Muscle layer of duodenum (tissue), 2 donors: ENCODE measurements around the gene ZDHHC11B.
"Not testable (repeated sequence)": the region's sequence is repeated elsewhere in the genome, so short reads cannot be mapped to it uniquely, and the experiment has no call there.

Experiments used
- H3K27ac ChIP-seq: one replicate; pipeline ENCODE4 v1.7.0; 2013; ENCODE audit warnings: mild to moderate bottlenecking, low read length
- H3K27me3 ChIP-seq: one replicate; pipeline ENCODE4 v1.7.0; 2013; ENCODE audit warnings: low read depth, mild to moderate bottlenecking, control low read depth, low read length
- H3K36me3 ChIP-seq, 2 donors: one replicate each; pipeline ENCODE4 v1.7.0; 2013; ENCODE audit warnings: low read length in 2 of 2, control low read depth in 1 of 2, mild to moderate bottlenecking in 1 of 2; ENCODE audit not compliant: insufficient read depth in 2 of 2, control insufficient read depth in 1 of 2
- H3K4me1 ChIP-seq, 2 donors: one replicate each; pipeline ENCODE4 v1.7.0; 2013; ENCODE audit warnings: low read length in 2 of 2, mild to moderate bottlenecking in 2 of 2, control low read depth in 1 of 2, moderate library complexity in 1 of 2; ENCODE audit not compliant: insufficient read depth in 2 of 2, control insufficient read depth in 1 of 2
- H3K4me3 ChIP-seq, 2 donors: one replicate each; pipeline ENCODE4 v1.7.0; 2013; ENCODE audit warnings: low read length in 2 of 2, low read depth in 1 of 2, mild to moderate bottlenecking in 1 of 2
- H3K9me3 ChIP-seq, 2 donors: one replicate each; pipeline ENCODE4 v1.7.0; 2013; ENCODE audit warnings: low read length in 2 of 2, control low read depth in 1 of 2, mild to moderate bottlenecking in 1 of 2; ENCODE audit not compliant: control insufficient read depth in 1 of 2
- donor health status: healthy.

Gene ZDHHC11B, protein sequence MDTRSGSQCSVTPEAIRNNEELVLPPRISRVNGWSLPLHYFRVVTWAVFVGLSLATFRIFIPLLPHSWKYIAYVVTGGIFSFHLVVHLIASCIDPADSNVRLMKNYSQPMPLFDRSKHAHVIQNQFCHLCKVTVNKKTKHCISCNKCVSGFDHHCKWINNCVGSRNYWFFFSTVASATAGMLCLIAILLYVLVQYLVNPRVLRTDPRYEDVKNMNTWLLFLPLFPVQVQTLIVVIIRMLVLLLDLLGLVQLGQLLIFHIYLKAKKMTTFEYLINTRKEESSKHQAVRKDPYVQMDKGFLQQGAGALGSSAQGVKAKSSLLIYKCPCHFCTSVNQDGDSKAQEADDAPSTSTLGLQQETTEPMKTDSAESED

DNA sequence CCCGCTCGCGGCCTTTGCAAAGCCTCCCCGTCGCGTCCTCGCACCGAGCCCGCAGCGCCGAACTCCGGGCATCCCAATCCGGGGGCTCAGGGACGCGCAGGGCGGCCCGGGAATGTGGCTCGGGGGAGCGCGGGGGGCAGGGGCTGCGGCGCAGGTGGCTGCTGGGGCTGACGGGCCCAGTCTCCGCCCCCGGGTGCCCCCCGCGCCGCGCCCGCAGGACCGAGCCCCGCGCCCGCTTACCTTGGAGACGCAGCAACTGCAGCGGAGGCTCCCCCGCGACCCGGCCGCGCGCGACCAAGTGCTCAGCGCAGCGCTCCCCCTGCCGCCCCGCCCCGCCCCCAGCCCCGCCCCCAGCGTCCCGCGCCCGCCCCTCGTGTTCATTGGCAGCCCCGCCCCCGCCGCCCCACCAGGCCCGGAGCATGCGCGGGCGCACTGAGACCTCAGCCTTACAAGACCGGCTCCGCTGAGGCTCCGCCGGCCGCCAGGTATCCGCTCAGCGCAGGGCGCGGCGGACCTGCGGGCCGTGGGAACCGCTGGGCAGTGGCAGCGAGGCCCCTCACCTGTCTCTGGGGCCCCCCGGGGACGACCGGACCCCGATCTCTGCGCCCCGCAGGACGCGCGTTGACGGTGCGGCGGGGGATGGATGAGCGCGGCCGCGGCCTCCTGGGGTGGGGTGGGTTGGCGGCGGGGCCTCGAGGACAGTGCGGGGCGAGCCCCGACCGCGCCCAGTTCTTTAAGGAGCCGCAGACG, at the start of gene ZDHHC11B:
ZDHHC11B (minus strand) TSS at position 302 of the 750 bp plus-strand sequence. CDS start 17,810 bp downstream, outside the sequence.
- not testable (repeated sequence) for H3K36me3 ChIP-seq, H3K4me1 ChIP-seq, H3K27ac ChIP-seq, H3K27me3 ChIP-seq, H3K9me3 ChIP-seq
- peak within 1 kb of the TSS; percentile 21 to 85 for H3K4me3 ChIP-seq

- H3K36me3 ChIP-seq, H3K4me3 ChIP-seq, H3K27ac ChIP-seq, H3K9me3 ChIP-seq, H3K27me3 ChIP-seq, H3K4me1 ChIP-seq: not testable (repeated sequence)
Observed at GRCh38 chr5:834013-834412, 49.5 kb upstream of the ZDHHC11B start.

DNA sequence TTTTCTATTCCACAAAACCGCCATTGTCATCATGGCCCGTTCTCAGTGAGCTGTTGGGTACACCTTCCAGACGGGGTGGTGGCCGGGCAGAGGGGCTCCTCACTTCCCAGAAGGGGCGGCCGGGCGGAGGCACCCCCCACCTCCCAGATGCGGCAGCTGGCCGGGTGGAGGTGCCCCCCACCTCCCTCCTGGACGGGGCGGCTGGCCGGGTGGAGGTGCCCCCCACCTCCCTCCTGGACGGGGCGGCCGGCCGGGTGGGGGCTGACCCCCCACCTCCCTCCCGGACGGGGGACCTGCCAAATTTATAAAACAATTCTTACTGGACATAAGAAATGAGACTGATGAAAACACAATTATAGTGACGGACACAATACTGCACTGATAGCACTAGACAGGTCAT, 43.7 kb upstream of the ZDHHC11B start:
- not testable (repeated sequence) for H3K27ac ChIP-seq, H3K27me3 ChIP-seq, H3K4me1 ChIP-seq, H3K4me3 ChIP-seq, H3K36me3 ChIP-seq, H3K9me3 ChIP-seq

DNA sequence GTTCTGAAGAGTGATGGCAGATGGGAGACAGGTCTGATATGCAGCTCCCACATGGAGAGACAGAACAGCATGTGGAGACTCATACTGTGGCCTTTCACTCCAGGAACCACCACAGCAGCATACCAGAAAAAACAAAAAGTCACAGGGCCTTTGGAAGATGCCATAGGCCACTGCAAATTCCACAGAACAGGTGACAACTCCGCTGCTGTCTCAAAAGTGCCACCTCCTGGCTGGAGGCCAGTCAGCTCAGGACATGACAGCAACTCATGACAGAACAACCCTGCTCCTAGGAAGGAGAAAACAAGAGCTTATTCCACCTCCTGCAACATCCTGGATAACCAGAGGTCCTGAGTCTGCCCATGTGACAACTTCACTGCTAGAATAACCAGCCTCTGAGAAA, 41.0 kb upstream of the ZDHHC11B start:
- not testable (repeated sequence) for H3K4me3 ChIP-seq, H3K27me3 ChIP-seq, H3K9me3 ChIP-seq, H3K4me1 ChIP-seq, H3K36me3 ChIP-seq, H3K27ac ChIP-seq

- Histone ChIP-seq H3K4me1 (no peaks in the 10 kb centered on the region), H3K27me3 (no peaks in the 10 kb centered on the region)
Observed at GRCh38 chr5:821504-821903, 37.0 kb upstream of the ZDHHC11B start.

DNA sequence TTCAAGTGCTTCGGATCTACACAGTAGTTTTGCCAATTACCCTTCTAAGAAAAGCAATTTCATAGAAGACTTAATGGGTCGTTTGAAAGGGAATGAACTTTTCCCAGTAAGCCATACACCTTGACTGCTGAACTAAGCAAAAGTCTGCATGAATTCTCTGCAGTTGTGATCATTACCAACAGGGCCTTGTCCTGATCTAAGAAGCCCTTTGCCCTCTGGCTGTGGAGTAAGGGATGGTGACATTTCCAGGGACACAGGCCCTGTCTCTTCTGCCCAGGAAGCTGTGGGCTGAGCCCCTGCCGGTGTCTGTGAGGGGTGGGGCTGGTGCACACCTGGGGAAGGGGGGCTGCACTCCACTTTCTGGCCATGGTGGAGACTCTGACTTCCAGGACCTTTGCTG, 35.7 kb upstream of the ZDHHC11B start:
- H3K27me3 ChIP-seq, result no peaks in the 10 kb centered on the region
- no peak overlapping the region for H3K4me3 ChIP-seq
- no peak overlapping the region for H3K27ac ChIP-seq
- H3K4me1 ChIP-seq, result no peaks in the 10 kb centered on the region
- no peaks in the 10 kb centered on the region for H3K9me3 ChIP-seq
- peaks cover 0 to 4% of the 10 kb centered on the region in 2 donors for H3K36me3 ChIP-seq

More at GRCh38 chr5:821504-821903, 37.0 kb upstream of the ZDHHC11B start:
- Histone ChIP-seq H3K4me3 (no peak overlapping the region), H3K27ac (no peak overlapping the region), H3K9me3 (no peaks in the 10 kb centered on the region), H3K36me3 (peaks cover 0 to 4% of the 10 kb centered on the region in 2 donors)

DNA sequence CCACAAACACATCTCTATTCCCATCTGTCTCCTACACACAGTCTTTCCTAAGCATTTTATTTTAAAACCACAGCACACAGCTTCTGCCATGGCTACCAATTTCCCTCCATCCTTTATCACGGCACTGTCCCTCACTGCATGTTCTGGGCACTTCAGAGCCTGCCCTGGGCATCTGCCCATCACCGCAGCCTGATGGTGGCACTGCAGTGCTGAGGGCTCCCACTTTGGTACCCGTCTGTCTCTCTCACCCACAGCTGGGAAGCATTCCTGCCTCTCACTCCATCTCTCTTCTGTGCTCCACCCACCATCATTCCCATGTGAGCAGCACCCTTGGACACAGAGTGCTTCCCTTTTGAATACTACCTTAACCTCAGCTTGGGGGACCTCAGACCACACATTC, 34.5 kb upstream of the ZDHHC11B start:
- H3K9me3 ChIP-seq, result no peaks in the 10 kb centered on the region
- no peak overlapping the region for H3K4me3 ChIP-seq
- H3K27me3 ChIP-seq, result no peaks in the 10 kb centered on the region
- H3K36me3 ChIP-seq, result no peaks in the 10 kb centered on the region
- no peaks in the 10 kb centered on the region for H3K4me1 ChIP-seq
- no peak overlapping the region for H3K27ac ChIP-seq

DNA sequence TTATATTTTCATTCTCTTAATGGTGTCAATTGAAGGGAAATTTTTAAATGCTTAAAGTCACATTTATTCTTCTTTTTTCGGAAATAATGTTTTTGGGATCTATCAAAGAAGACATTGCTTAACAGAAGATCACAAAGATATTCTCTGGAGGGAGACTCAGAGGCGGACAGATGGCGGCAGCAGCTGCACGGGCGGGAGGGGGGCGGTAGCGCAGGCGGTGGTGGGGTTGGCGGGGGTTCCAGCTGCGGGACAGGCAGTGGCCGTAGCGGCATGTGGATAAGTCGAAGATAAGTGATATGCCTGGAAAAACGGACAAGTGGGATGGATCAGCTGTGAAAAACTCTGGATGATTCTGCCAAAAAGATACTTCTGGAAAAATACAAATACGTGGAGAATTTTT, 31.6 kb upstream of the ZDHHC11B start:
- H3K36me3 ChIP-seq, result no peaks in the 10 kb centered on the region
- H3K27ac ChIP-seq, result no peak overlapping the region
- no peaks in the 10 kb centered on the region for H3K27me3 ChIP-seq
- H3K4me1 ChIP-seq, result no peaks in the 10 kb centered on the region
- no peaks in the 10 kb centered on the region for H3K9me3 ChIP-seq
- no peak overlapping the region for H3K4me3 ChIP-seq

GRCh38 chr5:815449-815848, 30.9 kb upstream of the ZDHHC11B start:
- Histone ChIP-seq H3K4me3 (no peak overlapping the region), H3K27me3 (no peaks in the 10 kb centered on the region), H3K9me3 (no peaks in the 10 kb centered on the region)

GRCh38 chr5:813575-813974, 29.0 kb upstream of the ZDHHC11B start:
- H3K27ac ChIP-seq, H3K27me3 ChIP-seq, H3K9me3 ChIP-seq, H3K4me1 ChIP-seq, H3K36me3 ChIP-seq, H3K4me3 ChIP-seq: not testable (repeated sequence)

More at GRCh38 chr5:815449-815848, 30.9 kb upstream of the ZDHHC11B start:
- no peaks in the 10 kb centered on the region for H3K36me3 ChIP-seq
- no peaks in the 10 kb centered on the region for H3K4me1 ChIP-seq
- H3K27ac ChIP-seq, result no peak overlapping the region

- not testable (repeated sequence) for H3K4me3 ChIP-seq, H3K9me3 ChIP-seq, H3K27ac ChIP-seq, H3K4me1 ChIP-seq, H3K27me3 ChIP-seq, H3K36me3 ChIP-seq
Observed at GRCh38 chr5:811384-811783, 26.9 kb upstream of the ZDHHC11B start.
